ENCODE measurements around the gene MYOM1. TPM values are rescaled to one million over a fixed set of nuclear protein-coding genes. Genes with fewer than 3 reads are reported as not detected.
"Not testable (repeated sequence)": the region's sequence is repeated elsewhere in the genome, so short reads cannot be mapped to it uniquely, and the experiment has no call there.

MYOM1 gene
- total RNA-seq, 1 experiment from 2014 or later: 0.02 TPM

GRCh38 chr18:3220868-3221267, 1.1 kb upstream of the MYOM1 start:
- not testable (repeated sequence) for DNase-seq (ENCODE audit: low spot score)

GRCh38 chr18:3219241-3219630, 532 bp downstream of the MYOM1 start:
- no peak for DNase-seq (ENCODE audit: low spot score)

- DNase-seq (ENCODE audit: low spot score): no peak
These were observed 949 bp downstream of the MYOM1 start for GRCh38 chr18:3218819-3219218.

GRCh38 chr18:3217948-3218647, 1.7 kb downstream of the MYOM1 start:
- peak; percentile 35 for DNase-seq (ENCODE audit: low spot score)

- DNase-seq (ENCODE audit: low spot score): no peak
These were observed 2.8 kb downstream of the MYOM1 start for GRCh38 chr18:3216987-3217386.

GRCh38 chr18:3214855-3215637, 4.7 kb downstream of the MYOM1 start:
- no peak for DNase-seq (ENCODE audit: low spot score)

- DNase-seq (ENCODE audit: low spot score): no peak
These were observed 6.3 kb downstream of the MYOM1 start for GRCh38 chr18:3213300-3214059.

- no peak for DNase-seq (ENCODE audit: low spot score)
These were observed 7.1 kb downstream of the MYOM1 start for GRCh38 chr18:3212657-3213056.

GRCh38 chr18:3211236-3211992, 8.4 kb downstream of the MYOM1 start:
- no peak for DNase-seq (ENCODE audit: low spot score)

- no peak for DNase-seq (ENCODE audit: low spot score)
These were observed 9.8 kb downstream of the MYOM1 start for GRCh38 chr18:3209859-3210569.

GRCh38 chr18:3207565-3207964, 12.2 kb downstream of the MYOM1 start:
- DNase-seq (ENCODE audit: low spot score): no peak

- no peak for DNase-seq (ENCODE audit: low spot score)
These were observed 14.5 kb downstream of the MYOM1 start for GRCh38 chr18:3205239-3205638.

- DNase-seq (ENCODE audit: low spot score): no peak
These were observed 19.7 kb downstream of the MYOM1 start for GRCh38 chr18:3199942-3200645.

- not testable (repeated sequence) for DNase-seq (ENCODE audit: low spot score)
These were observed 21.4 kb downstream of the MYOM1 start for GRCh38 chr18:3198260-3198860.

- DNase-seq (ENCODE audit: low spot score): no peak
These were observed 24.7 kb downstream of the MYOM1 start for GRCh38 chr18:3194947-3195612.

GRCh38 chr18:3193331-3193730, 26.4 kb downstream of the MYOM1 start:
- no peak for DNase-seq (ENCODE audit: low spot score)

GRCh38 chr18:3192752-3193151, 27.0 kb downstream of the MYOM1 start:
- DNase-seq (ENCODE audit: low spot score): no peak

GRCh38 chr18:3192286-3192685, 27.5 kb downstream of the MYOM1 start:
- DNase-seq (ENCODE audit: low spot score): no peak

- DNase-seq (ENCODE audit: low spot score): no peak
These were observed 29.2 kb downstream of the MYOM1 start for GRCh38 chr18:3190610-3191009.

GRCh38 chr18:3189884-3190283, 29.9 kb downstream of the MYOM1 start:
- DNase-seq (ENCODE audit: low spot score): no peak

Measured in H4 (cell line).